Neuronal stem cell (in vitro differentiated cells): ENCODE results near the gene VPS16.
A peak's percentile ranks its signal among the peaks of the same experiment; 100 is the strongest.

ENCODE experiments used
- DNase-seq: peaks from one replicate; pipeline ENCODE4 v3.0.0-alpha.2; 2013; ENCODE audit warnings: low spot score
- H2AFZ ChIP-seq: one replicate; pipeline ENCODE4 v1.6.1; 2013; ENCODE audit warnings: mild to moderate bottlenecking, low read length, inconsistent platforms
- H2AK5ac ChIP-seq: 2 replicates; pipeline ENCODE4 v1.6.1; 2013; ENCODE audit warnings: low read depth, mild to moderate bottlenecking, inconsistent platforms, low read length, moderate library complexity, mixed read lengths
- H2BK120ac ChIP-seq: 2 replicates; pipeline ENCODE4 v1.6.1; 2013; ENCODE audit warnings: low read depth, mild to moderate bottlenecking, inconsistent platforms, low read length, moderate library complexity, mixed read lengths
- H2BK12ac ChIP-seq: one replicate; pipeline ENCODE4 v1.6.1; 2013; ENCODE audit warnings: low read length, inconsistent platforms
- H2BK15ac ChIP-seq: 2 replicates; pipeline ENCODE4 v1.6.1; 2013; ENCODE audit warnings: mild to moderate bottlenecking, low read length, inconsistent platforms, mixed read lengths
- H2BK5ac ChIP-seq: one replicate; pipeline ENCODE4 v1.6.1; 2013; ENCODE audit warnings: inconsistent platforms, mild to moderate bottlenecking, low read length, moderate library complexity
- H3K14ac ChIP-seq: one replicate; pipeline ENCODE4 v1.6.1; 2013; ENCODE audit warnings: low read length, inconsistent platforms
- H3K18ac ChIP-seq: 2 replicates; pipeline ENCODE4 v1.6.1; 2013; ENCODE audit warnings: low read length, inconsistent platforms
- H3K23ac ChIP-seq: 2 replicates; pipeline ENCODE4 v1.6.1; 2013; ENCODE audit warnings: low read depth, mild to moderate bottlenecking, mixed read lengths, low read length, inconsistent platforms; ENCODE audit not compliant: poor library complexity
- H3K27ac ChIP-seq: replicated peaks from 3 replicates; pipeline ENCODE4 v1.5.1; 2013; ENCODE audit warnings: low read length, inconsistent platforms
- H3K27me3 ChIP-seq, 3 experiments: 2 replicates each; pipeline ENCODE4 v1.6.1; 2013; ENCODE audit warnings: low read length in 3 of 3, mild to moderate bottlenecking in 2 of 3, inconsistent platforms in 1 of 3, low read depth in 1 of 3, mixed read lengths in 1 of 3, moderate library complexity in 1 of 3; ENCODE audit not compliant: control insufficient read depth in 3 of 3, insufficient read depth in 3 of 3
- H3K36me3 ChIP-seq, 2 donors: replicated peaks in 1 of 2; 2 replicates each; pipeline ENCODE4 v1.6.1; 2013; ENCODE audit warnings: low read length in 2 of 2; ENCODE audit not compliant: control insufficient read depth in 2 of 2, insufficient read depth in 2 of 2
- H3K4ac ChIP-seq: 2 replicates; pipeline ENCODE4 v1.6.1; 2013; ENCODE audit warnings: inconsistent platforms, mild to moderate bottlenecking, low read length, moderate library complexity
- H3K4me1 ChIP-seq, 2 donors: 1 replicate in 1 of 2; 2 replicates in 1 of 2; pipeline ENCODE4 v1.6.1; 2013; ENCODE audit warnings: low read length in 2 of 2, low read depth in 1 of 2; ENCODE audit not compliant: control insufficient read depth in 2 of 2, insufficient read depth in 1 of 2
- H3K4me2 ChIP-seq: one replicate; pipeline ENCODE4 v1.6.1; 2013; ENCODE audit warnings: mild to moderate bottlenecking, low read length, inconsistent platforms; ENCODE audit not compliant: insufficient read depth, poor library complexity, severe bottlenecking
- H3K4me3 ChIP-seq, 2 donors: 2 replicates each; pipeline ENCODE4 v1.5.1; 2013; ENCODE audit warnings: low read length in 2 of 2, mild to moderate bottlenecking in 2 of 2, inconsistent platforms in 1 of 2, moderate library complexity in 1 of 2
- H3K79me1 ChIP-seq: one replicate; pipeline ENCODE4 v1.6.1; 2013; ENCODE audit warnings: low read depth, mild to moderate bottlenecking, inconsistent platforms, low read length, moderate library complexity
- H3K9ac ChIP-seq: one replicate; pipeline ENCODE4 v1.6.1; 2013; ENCODE audit warnings: mild to moderate bottlenecking, low read depth, low read length, inconsistent platforms; ENCODE audit not compliant: poor library complexity
- H3K9me3 ChIP-seq, 2 donors: replicated peaks in 1 of 2; 2 replicates each; pipeline versions ENCODE3 to v1.6.1; 2013; ENCODE audit warnings: low read length in 2 of 2, mild to moderate bottlenecking in 2 of 2, inconsistent platforms in 1 of 2, low read depth in 1 of 2, mixed read lengths in 1 of 2, moderate library complexity in 1 of 2; ENCODE audit not compliant: control insufficient read depth in 2 of 2, insufficient read depth in 1 of 2
- H4K8ac ChIP-seq: one replicate; pipeline ENCODE4 v1.6.1; 2013; ENCODE audit warnings: low read depth, mild to moderate bottlenecking, inconsistent platforms, low read length, moderate library complexity
- H4K91ac ChIP-seq: one replicate; pipeline ENCODE4 v1.6.1; 2013; ENCODE audit warnings: low read length, low read depth, mild to moderate bottlenecking, inconsistent platforms; ENCODE audit not compliant: poor library complexity
- WGBS, 2 donors: extraction: QIAGEN DNeasy Blood & Tissue Kit; methylation state at CpG; one replicate each; pipeline ENCODE4 v1.1.7; 2013; ENCODE audit warnings: missing lambda C conversion rate in 2 of 2, mixed read lengths in 1 of 2; ENCODE audit not compliant: insufficient read length in 2 of 2, insufficient replicate concordance in 1 of 2; ENCODE audit errors: extremely low coverage in 2 of 2; 5-methylcytosine and 5-hydroxymethylcytosine counted together

VPS16 gene

DNA sequence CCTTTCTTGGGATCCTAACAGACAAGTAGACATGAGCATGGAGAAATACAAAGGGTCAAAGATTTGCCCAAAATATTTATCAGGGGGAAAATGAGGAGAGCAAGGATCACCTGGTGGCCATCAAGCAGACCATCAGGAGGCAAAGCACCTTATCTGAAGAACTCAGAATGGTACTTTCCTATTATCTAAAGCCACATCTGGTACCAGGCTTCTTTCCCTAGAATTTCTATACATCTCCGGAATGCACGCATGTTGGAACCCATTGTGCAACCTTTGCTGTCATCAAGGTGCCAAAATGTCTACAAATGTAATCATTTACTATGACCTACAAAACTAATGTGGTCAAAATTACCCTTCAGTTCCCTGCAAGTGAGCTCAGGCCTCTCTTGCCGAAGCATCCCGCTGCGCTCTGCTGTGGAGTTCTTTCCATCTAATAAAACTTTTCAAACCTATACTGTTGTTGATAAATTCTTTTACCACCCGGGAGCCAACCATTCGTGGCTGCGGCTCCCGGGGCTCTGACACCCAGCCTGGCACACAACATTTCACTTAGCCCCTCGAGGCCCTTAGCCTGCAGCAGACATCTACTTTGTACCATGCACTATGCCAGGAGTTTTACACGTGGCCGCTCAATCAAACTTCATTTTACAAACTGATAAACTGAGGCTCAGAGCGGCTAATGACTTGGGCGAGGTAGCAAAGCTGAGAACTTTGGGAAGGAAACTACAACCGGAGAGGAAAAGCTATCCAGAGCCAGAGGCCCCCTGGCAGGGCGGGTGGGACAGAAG, 36.3 kb upstream of the VPS16 start:
- no peak overlapping the region for H3K23ac ChIP-seq
- H2AFZ ChIP-seq = peak overlapping the region; percentile 82
- WGBS, 2 donors = no CpG with 5 or more reads among the region's 16 CpGs
- no peak overlapping the region for H3K9ac ChIP-seq
- H2BK5ac ChIP-seq = no peak overlapping the region
- no peak overlapping the region for H3K27ac ChIP-seq
- no peak overlapping the region for H3K18ac ChIP-seq
- H3K14ac ChIP-seq = no peak overlapping the region
- H2BK120ac ChIP-seq = no peak overlapping the region
- H4K8ac ChIP-seq = no peak overlapping the region
- peaks cover 13 to 16% of the 10 kb centered on the region in 2 donors for H3K4me1 ChIP-seq
- H2BK12ac ChIP-seq = no peak overlapping the region
- peaks cover 24 to 61% (median 28%) of the 10 kb centered on the region in 3 experiments for H3K27me3 ChIP-seq
- H2BK15ac ChIP-seq = no peak overlapping the region
- no peak overlapping the region for H2AK5ac ChIP-seq
- H3K4ac ChIP-seq = no peak overlapping the region
- H3K9me3 ChIP-seq = peaks cover 6 to 12% of the 10 kb centered on the region in 2 donors
- no peak overlapping the region for H3K4me3 ChIP-seq
- H3K79me1 ChIP-seq = peaks cover 6% of the 10 kb centered on the region
- H3K36me3 ChIP-seq = peaks cover 0 to 2% of the 10 kb centered on the region in 2 donors
- no peak overlapping the region for H4K91ac ChIP-seq
- DNase-seq = no peak
- no peak overlapping the region for H3K4me2 ChIP-seq

DNA sequence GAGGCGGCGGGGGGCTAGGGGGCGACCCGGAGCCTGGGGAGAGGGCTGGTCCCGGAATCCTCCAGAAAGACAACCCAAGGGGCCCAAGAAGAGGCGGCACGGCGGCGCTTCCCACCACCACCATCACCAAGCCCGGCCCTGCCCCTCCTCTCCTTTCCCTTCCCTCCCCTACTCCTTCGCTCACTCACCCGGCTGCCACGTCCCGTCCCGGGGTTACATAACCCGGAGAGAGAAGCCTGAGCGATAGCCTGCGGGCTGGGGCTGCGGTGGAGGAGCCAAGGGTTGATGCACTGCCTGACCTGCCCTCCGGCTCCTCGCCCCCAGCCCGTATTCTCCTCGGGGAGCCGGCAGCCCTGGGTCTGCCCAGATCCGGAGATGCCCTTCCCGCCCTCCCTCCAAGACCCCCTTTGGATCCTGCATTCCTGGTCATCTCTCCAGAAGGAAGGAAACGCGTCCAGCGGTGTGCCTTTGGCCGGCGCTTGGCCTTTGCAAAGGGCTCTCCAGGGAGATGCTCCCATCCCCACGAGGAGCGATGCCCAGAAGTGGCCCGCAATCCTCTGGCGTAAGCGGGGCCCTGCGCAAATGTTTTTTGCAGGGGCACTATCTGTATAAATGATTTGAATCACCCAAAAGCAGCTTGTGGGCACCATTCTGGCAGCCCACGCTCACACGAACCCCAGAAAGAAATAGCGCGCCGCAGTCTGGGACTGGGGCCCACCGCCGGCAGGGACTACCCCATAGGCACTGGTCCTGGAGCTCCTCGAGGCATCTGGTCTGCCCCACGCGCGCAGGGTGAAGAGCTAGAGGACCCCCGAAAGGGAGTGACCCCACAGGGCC, 35.5 kb upstream of the VPS16 start:
- H2BK15ac ChIP-seq = peak overlapping the region; percentile 38
- H2BK120ac ChIP-seq = peak overlapping the region; percentile 61
- peaks cover 24 to 61% (median 28%) of the 10 kb centered on the region in 3 experiments for H3K27me3 ChIP-seq
- H4K8ac ChIP-seq = peak overlapping the region; percentile 43
- H4K91ac ChIP-seq = no peak overlapping the region
- H2AK5ac ChIP-seq = peak overlapping the region; percentile 75
- peaks cover 9 to 10% of the 10 kb centered on the region in 2 donors for H3K4me1 ChIP-seq
- DNase-seq = no peak
- no peak overlapping the region for H3K4me3 ChIP-seq
- H3K36me3 ChIP-seq = no peaks in the 10 kb centered on the region
- peak overlapping the region; percentile 60 for H3K9ac ChIP-seq
- peaks cover 6 to 12% of the 10 kb centered on the region in 2 donors for H3K9me3 ChIP-seq
- no peak overlapping the region for H3K4ac ChIP-seq
- peak overlapping the region; percentile 8 for H3K14ac ChIP-seq
- peak overlapping the region; percentile 87 for H3K18ac ChIP-seq
- peak overlapping the region; percentile 65 for H3K23ac ChIP-seq
- H2BK5ac ChIP-seq = peak overlapping the region; percentile 35
- peak overlapping the region; percentile 49 for H2BK12ac ChIP-seq
- no peak overlapping the region for H3K27ac ChIP-seq
- H2AFZ ChIP-seq = peak overlapping the region; percentile 82
- H3K4me2 ChIP-seq = peak overlapping the region; percentile 45
- no CpG with 5 or more reads among the region's 49 CpGs for WGBS, 2 donors
- peaks cover 2% of the 10 kb centered on the region for H3K79me1 ChIP-seq

DNA sequence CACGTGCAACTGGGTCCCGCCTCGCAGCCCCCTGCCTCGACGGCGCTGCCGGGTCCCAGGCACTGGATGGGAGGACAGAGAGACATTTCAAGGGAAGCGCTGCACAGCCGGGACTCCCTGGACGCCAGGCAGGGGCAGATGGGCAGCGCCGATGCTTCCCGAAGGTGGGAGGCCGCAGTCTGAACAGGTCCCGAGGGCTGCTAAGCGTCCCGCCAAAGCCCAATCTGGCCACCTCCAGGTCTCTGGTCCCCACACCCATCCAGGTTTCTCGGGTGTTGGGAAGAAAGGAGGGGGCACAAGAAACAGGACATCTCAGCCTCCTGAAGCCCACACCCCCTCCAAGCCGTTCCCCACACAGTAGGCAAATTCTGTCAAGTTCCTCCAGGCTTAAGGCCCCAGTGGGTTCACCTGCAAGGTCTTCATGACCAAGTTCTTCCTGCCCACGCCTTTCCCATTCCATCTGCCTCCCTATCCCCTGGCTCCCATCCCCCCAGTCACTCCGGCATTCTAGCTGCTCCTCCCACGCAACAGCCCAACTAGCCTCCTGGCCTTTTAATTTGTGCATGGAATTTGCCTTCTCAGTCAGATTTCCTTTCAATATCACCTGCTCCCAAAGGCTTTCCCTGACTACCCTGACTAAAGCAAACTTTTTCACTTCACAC, 34.7 kb upstream of the VPS16 start:
- Histone ChIP-seq H2BK120ac (peak overlapping the region; percentile 61), H3K4me1 (peaks cover 8 to 10% of the 10 kb centered on the region in 2 donors), H2AK5ac (peak overlapping the region; percentile 75), H3K4me2 (no peak overlapping the region), H3K27ac (no peak overlapping the region), H3K18ac (peak overlapping the region; percentile 83), H4K91ac (no peak overlapping the region), H3K9ac (no peak overlapping the region), H3K36me3 (no peaks in the 10 kb centered on the region), H3K27me3 (peaks cover 24 to 61% (median 28%) of the 10 kb centered on the region in 3 experiments), H3K14ac (peak overlapping the region; percentile 8), H2BK12ac (peak overlapping the region; percentile 49), H3K4ac (no peak overlapping the region), H3K79me1 (peaks cover 1% of the 10 kb centered on the region), H4K8ac (peak overlapping the region; percentile 43), H3K4me3 (no peak overlapping the region), H3K9me3 (peaks cover 6 to 12% of the 10 kb centered on the region in 2 donors), H2AFZ (peak overlapping the region; percentile 82), H3K23ac (peak overlapping the region; percentile 43), H2BK5ac (peak overlapping the region; percentile 35), H2BK15ac (peak overlapping the region; percentile 38)
- no peak for DNase-seq
- WGBS, 2 donors = no CpG with 5 or more reads among the region's 22 CpGs
